GM19397 (cell line): ENCODE data around the gene LRRC46.

Experiments
- ATAC-seq: cut with Tn5 transposase; IDR thresholded peaks from one replicate; pipeline ENCODE4 v1.9.1; 2021; ENCODE audit warnings: mild to moderate bottlenecking, moderate library complexity; ENCODE audit not compliant: unreplicated experiment

The LRRC46 gene

DNA sequence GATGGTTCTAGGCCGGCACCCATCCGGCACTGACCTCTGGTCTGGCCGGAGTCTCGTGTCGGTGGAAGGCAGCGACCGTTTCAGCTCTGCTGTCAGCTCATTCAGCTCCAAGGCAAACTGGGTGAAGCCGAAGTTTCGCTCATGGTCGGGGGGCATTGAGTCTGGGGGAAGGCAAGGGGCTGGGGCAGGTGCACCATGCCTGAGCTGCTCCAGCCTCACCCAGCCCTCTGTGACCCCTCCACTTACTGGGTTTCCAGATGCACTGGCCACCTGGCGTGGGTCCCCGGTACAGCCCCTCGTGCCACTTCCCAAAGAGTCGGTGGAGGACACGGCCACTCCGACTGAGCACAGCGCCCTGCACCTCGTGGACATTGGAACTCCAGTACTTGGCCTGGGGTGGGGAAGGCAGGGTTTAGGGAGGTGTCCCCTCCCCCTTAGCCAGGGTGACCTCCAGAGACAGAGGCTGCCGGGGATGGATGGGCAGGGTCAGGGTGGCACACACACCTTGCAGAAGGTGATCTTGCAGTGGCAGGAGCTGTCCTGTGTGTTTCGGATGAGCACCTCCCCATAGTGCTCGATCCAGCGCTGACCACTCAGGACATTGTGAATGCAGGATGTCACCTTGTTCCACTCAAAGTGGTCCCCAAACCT lies 22.5 kb upstream of the LRRC46 start:
- no peak for ATAC-seq

DNA sequence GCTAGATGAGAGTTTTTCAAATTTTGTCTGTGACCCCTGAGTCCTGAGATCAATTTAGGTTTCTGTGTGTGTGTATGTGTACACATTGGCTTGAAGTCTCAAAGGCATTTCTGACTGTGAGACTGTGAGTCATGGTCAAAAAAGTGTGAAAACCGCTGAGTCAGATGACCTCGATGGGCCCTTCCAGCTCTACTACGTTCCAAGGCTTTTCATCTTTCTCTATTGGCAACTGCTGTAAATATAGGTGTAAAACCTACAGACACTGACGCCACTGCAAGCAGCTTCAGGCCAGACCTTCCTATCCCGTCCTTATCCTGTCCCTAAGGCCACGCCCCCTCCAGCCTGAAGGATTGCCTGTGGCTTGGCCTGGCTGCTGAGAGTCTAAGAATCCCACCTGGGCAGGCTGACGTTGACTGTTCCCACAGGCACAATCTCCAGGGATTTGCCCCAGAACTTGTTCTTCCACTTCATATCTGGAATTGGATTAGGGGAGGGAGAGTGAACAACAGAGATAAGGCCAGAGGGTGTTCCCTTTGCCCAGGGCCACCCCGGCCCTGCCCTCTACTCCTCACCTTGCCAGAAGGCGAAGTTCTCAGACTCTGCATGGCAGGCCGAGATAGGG lies 21.2 kb upstream of the LRRC46 start:
- no peak for ATAC-seq

- ATAC-seq, result no peak
These were observed 20.4 kb upstream of the LRRC46 start for GRCh38 chr17:47810901-47811635.

- no peak for ATAC-seq
These were observed 19.8 kb upstream of the LRRC46 start for GRCh38 chr17:47811709-47812108.

DNA sequence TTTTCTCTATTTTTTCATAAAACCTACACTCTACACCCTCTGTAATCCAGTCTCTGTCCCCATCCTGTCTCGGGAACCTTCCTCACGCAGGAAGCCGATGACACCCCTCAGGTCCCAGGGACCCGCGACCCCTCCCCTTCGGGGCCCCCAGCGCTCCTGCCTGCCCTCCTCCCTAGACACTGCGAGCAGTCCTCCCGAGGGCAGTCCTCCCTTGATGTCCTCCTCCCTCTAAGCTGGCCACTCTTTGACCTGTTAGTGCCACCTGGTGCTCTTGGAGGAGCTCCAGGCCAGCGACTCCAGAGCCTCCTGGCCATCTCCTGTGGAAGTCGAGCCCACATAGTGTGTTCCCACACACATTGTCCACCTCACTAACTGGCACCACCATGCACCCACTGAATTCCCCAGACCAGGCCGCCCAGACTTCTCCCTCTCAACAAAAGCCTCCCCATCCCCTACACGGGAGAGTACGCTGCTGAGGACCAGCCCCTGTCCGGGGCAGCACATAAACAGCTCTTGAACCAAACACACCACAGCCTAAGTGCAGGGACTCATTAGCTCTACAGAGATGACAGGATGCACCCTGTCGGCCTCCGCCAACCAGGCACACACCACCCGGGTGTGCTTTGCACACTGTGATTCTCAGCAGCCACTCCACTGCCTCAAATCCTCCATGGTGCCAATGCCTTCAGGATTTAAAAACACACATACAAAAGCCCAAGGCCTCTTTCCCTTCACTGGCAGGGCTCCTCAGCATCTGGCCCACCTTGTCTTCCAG lies 19.1 kb upstream of the LRRC46 start:
- ATAC-seq, result no peak

- ATAC-seq, result no peak
These were observed 18.4 kb upstream of the LRRC46 start for GRCh38 chr17:47813077-47813476.

DNA sequence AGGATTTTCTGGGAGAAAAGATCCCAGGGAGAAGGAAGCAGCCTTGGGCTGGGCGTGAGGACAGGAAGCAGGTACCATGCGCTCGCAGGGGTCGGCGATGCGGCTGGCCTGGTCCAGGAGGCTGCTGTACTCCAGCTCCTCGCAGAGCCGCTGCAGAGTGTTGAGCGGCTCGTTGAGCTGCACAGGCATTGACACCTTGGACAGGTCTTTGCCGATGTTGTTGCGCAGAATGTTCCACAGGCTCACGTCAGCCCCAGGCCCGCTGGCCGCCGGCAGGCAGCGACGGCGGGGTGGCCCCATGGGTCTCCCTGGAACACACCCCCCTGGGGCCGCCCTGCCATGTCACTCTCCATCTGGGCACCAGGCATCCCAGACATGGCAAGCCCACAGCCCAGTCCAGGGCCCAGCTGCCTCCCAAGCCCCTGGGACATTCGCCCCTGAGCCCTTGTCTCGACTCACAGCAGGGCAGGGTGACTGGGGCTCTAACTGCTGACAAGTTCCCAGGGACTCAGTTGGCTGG lies 17.9 kb upstream of the LRRC46 start:
- ATAC-seq, result no peak

DNA sequence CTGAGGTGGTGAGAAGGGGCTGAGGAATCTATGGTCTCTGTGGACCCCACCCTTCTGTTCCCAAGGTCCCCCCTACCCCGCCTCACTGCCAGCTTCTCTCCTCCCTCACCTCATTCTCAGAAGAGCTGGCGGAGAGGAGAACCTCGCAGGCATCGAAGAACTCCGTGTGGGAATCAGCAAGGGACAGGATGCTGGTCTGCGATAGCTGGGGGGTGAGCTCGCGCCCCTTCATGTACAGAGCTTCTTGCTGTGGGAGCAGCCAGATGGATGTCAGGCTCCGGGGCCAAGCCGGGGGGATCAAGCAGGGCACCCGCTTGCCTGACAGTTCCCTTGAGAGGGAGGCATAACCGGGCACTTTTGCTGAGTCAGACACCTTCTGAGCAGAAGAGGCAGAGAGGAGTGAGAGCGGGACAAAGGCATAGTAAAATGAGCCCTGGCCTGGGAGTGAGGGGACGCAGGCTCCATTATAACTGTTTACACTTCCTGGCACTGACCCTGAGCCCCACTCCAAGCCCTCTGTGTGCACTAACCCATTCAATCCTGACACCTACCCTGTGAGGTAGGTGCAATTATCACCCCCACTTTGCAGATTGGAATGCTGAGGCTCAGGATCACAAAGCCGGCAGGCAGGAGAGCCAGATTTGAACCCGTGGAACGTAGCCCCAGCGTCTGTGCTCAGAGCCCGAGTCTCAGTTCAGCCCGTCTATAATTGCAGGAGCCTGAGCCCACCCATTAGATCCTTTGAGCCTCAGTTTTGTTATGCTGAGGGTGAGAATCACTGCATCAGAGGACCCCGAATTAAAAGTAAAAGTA lies 16.2 kb upstream of the LRRC46 start:
- no peak for ATAC-seq

- no peak for ATAC-seq
These were observed 15.2 kb upstream of the LRRC46 start for GRCh38 chr17:47816111-47816735.

- no peak for ATAC-seq
These were observed 14.5 kb upstream of the LRRC46 start for GRCh38 chr17:47816947-47817346.

- no peak for ATAC-seq
These were observed 13.3 kb upstream of the LRRC46 start for GRCh38 chr17:47818002-47818695.

- no peak for ATAC-seq
These were observed 12.0 kb upstream of the LRRC46 start for GRCh38 chr17:47819475-47819874.

- ATAC-seq, result no peak
These were observed 11.3 kb upstream of the LRRC46 start for GRCh38 chr17:47820033-47820789.

DNA sequence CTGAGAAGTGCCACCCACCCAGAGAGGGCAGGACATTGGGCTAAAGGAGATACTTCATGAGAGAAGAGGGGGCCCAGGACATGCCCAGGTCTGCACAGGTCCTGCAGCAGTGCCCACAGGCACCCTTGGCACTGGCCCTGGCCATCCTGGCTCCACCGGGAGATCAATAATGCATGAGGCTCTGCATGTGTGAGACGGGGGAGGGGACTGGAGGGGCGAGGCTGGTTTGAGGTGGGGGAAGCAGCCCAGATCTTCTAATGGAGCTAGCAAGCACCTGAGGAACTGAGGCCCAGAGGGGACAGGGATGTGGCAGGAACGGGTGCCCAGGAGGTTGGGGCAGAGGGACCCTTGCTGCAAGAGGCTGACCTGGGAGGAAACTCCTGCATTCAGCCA lies 10.4 kb upstream of the LRRC46 start:
- no peak for ATAC-seq

DNA sequence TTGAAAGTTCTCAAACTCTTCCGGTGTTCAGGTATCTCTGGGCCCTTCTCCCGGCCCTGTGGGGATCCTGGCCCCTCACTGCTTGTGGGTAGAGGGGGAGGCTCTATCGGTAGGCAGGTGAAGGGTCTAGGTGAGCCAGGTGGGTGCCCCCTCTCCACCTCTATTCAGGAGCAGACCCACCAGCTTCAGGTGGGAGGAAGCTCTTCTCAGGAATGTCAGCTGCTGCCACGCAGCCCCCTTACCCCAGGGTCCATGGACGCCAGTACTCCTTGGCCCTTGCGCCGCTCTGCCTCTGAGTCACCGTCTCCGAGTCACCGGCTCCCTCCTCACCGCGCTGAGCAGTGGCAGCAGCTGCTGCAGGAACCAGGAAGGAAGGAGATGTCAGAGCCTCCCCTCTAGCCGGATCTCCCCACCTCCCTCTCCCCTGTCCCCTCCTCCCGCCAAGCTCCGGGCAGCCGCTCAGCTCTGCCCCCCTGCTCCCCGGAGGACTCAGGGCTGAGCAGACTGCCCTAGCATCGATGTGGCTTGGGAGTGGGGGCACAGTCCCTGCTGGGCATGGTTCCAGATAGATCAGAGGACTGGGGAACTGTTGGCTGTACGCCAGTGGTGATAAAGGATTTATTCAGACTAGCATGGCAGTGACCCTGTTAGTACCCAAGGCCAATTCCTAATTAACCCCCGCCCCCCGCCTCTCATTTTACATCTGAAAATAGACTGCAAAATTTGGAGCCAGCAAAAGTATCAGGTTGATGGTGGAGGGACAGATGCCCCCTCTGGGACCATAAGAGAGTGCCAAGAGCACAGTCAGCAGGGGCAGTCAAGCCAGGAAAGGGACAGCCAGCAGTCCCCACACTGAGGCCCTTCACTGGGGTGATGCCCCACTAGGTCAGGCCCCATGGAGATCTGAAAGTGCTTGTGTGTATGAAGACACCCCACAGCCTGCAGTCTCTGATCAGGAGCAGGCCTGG lies 9.8 kb upstream of the LRRC46 start, which contains the start of gene OSBPL7:
Gene OSBPL7, minus strand, starts transcription at position 371 of the 968 bp plus-strand sequence. CDS start 1,516 bp downstream, outside the sequence.
- ATAC-seq, result peak; percentile 76

DNA sequence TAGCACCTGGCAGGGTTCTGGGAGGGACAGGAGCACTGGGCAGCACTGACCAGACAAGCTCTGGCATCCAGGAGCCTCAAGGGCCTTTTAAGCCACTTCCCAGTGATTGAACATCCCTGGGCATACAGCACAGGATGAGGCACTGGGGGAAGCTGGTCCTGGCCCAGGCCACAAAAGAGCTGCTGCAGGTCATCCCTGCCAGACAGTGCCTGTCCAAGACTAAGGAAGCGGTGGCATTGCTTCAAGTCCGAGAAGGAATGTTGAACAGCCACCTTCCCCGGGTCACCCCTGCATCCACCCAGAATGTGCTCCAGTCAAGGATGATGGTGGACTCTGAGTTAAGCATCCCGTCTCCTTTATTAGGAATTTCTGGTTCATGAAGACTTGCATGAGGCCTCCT lies 8.7 kb upstream of the LRRC46 start:
- ATAC-seq, result no peak

DNA sequence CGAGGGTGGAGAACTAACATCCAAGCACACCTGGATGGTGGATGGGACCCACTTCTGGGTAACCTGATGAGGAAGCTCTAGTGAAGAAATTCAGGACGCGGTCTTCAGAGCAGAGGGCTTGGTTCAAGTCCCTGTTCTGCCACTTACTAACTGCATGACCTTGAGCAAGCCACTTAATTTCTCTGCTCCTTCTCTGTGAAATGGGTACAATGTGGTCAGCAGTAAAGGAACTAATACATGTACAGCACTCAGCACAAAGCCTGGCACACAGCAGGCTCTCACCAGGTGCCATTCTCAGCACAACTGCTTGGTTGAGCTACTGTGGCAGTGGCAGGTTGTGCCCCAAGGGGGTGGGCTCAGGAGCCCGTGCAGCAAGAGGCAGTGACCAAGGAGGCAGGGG lies 8.0 kb upstream of the LRRC46 start:
- ATAC-seq, result no peak
